HG03457 (cell line): Measurements from ENCODE around the gene SNCA.

ENCODE experiments used
- ATAC-seq: cut with Tn5 transposase; IDR thresholded peaks from one replicate; pipeline ENCODE4 v1.9.1; 2021; ENCODE audit warnings: moderate number of reproducible peaks; ENCODE audit not compliant: unreplicated experiment

Gene SNCA

GRCh38 chr4:89712827-89713226 lies 124.1 kb downstream of the SNCA start:
- ATAC-seq: no peak

GRCh38 chr4:89712141-89712540 lies 124.8 kb downstream of the SNCA start:
- no peak for ATAC-seq

DNA sequence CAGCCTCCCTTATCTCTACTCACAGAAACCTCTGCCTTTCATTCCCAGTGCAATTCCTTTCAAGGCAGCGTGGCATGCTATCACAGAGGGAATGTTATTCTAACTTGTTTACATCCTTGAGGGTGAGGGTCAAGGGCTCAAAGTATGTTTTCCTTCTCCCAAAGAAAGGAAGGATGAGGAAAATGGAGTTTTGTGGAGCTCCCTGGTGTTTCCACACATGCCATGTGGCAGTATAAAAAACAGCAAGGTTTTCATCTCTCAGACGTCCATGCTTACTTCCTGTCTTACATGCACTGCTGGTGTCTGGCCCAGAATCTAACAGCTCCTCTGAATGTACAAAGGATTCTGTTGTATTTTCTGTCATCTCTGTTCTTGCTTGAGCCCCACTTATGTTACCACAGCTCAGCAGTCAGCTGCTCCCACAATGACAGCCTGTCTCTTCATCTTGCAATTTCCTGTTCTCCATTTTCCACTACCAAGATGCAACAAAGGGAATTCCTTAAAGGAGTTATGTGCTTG lies 128.0 kb downstream of the SNCA start:
- ATAC-seq: no peak

GRCh38 chr4:89707467-89707866 lies 129.5 kb downstream of the SNCA start:
- no peak for ATAC-seq

DNA sequence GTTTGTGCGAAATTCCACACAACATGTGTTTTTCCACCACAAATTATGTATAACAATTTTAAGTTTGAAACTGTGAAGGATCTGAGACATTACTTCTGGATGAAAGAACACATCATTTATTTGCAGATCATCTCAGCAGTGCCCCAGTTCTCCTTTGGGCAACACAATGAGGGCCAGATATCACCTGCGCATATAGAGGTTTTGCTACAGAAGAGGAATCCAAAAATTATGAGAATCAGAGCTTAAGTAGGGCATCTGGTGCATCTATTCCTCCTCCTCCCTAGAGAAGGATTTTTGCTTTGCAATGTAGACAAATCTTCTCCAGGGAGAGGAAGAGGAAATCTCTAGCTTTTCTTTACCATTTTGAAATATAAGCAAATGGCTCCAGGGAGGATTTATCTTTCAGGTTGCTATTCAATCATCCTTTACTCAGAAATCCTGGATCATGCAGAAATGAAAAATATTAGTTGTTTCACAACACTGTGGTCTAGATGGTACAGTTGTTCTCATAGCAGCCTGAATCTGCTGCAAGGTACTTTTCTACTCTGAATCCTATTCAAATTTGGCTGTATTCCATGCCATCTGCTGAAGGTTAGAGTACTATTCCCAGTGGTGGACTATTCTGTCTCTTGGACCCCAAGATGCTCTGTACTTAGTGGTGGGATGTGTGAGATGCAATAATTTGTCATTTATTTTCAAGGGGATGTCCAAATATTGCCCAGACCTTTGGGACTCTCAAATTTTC lies 132.1 kb downstream of the SNCA start:
- no peak for ATAC-seq

DNA sequence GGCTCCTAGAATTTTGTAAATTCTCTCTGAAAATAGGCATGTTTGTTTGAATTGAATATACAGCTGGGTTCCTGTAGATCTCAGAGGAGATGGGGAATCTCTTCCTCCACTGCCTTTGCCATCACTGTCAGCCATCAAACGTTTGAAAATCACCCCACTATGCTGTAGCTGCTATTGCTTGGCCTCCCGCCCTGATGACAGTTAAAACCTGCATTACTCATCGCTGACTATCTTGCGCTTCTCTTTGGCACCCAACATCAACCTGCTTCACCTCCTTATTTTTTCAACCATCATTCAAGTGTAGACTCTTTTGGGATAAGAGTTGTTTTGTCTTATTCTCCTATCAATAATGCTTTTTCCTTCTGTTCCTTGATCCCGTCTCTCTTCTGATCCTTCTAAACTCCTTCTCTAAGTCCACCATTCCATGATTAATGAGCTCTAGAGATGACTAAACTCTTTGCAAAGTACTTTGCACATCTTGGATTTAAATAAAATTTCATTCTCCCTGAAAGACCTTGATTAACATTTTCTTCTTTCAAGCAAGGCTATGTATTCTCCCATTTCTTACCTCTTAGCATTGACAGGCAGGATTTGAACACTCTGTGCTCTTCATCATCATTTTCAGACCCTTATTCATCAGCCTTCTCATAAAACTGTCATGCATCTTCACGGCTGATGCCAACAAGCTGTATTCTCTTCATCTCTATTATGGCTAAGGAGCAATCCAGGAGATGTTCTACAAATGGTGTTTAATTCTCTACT lies 133.0 kb downstream of the SNCA start:
- no peak for ATAC-seq

- no peak for ATAC-seq
These were observed 136.1 kb downstream of the SNCA start for GRCh38 chr4:89700766-89701423.

GRCh38 chr4:89685690-89686089 lies 151.3 kb downstream of the SNCA start:
- no peak for ATAC-seq

- ATAC-seq: no peak
These were observed 151.7 kb downstream of the SNCA start for GRCh38 chr4:89685277-89685676.

DNA sequence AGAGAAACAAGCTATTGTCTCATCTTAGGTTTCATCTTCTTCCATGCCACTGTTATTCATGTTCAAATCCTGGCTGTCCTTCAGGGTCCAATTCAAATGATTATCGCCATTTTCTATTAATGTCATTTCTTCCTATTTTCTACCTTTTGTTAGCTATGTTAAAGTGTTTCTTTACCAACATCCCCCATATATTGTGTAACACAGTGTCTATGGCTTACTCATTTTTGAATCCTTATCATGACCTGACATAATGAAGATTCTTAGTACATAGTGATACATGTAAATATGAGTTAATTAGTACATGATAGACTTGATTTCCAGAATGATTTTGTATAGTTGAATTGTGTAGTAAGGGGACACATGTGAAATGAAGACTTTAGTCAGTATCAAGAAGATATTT lies 152.4 kb downstream of the SNCA start:
- no peak for ATAC-seq

DNA sequence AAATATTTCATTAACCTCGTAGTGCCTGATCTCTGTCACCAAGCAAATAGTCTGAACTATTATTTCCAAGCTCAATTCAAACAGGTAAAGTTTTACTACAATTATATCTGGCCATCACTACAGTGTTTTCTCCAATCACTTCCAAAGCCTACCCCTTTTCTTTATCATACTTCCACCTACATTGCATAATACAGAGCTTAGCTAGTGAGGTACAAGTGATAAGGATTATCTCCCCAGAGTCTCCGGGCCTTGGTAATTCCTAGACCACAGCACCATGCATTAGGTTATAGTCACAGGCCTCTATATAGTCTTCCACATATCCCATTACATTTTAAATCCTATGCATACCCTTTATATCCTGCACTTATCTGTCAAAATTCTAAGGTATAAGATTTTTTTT lies 154.2 kb downstream of the SNCA start:
- ATAC-seq: no peak

GRCh38 chr4:89681671-89682070 lies 155.3 kb downstream of the SNCA start:
- no peak for ATAC-seq

GRCh38 chr4:89681219-89681618 lies 155.7 kb downstream of the SNCA start:
- no peak for ATAC-seq

- no peak for ATAC-seq
These were observed 162.0 kb downstream of the SNCA start for GRCh38 chr4:89674876-89675459.
